Measurements from ENCODE around the gene SLC46A2.

DNA sequence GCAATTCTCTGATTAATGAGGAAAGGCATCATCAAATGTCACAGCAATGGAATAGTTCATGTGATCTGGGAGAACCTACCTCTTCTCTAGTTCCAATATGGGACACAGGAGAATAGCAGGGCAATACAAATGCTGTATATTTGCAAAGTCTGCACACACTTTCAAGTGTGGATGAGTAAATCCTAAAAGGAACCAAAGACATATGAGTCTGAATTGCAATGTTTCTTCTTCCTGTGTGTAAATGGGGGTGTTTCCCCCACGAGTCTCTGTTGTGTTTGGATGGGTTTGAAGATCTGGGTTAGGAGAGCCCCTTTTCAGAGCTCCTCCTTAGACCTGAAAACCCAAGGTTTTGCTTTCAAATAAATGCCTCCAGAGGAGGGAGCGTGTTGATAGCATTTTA lies 26.9 kb downstream of the SLC46A2 start:
- TF ChIP-seq, protein P1, sequence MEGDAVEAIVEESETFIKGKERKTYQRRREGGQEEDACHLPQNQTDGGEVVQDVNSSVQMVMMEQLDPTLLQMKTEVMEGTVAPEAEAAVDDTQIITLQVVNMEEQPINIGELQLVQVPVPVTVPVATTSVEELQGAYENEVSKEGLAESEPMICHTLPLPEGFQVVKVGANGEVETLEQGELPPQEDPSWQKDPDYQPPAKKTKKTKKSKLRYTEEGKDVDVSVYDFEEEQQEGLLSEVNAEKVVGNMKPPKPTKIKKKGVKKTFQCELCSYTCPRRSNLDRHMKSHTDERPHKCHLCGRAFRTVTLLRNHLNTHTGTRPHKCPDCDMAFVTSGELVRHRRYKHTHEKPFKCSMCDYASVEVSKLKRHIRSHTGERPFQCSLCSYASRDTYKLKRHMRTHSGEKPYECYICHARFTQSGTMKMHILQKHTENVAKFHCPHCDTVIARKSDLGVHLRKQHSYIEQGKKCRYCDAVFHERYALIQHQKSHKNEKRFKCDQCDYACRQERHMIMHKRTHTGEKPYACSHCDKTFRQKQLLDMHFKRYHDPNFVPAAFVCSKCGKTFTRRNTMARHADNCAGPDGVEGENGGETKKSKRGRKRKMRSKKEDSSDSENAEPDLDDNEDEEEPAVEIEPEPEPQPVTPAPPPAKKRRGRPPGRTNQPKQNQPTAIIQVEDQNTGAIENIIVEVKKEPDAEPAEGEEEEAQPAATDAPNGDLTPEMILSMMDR (IDR thresholded peaks at IDR 0.05) = no peak
- TF ChIP-seq POLR2A (IDR thresholded peaks at IDR 0.05) = no peak

Data from lower leg skin (tissue), 3 donors.